Smooth muscle cell (in vitro differentiated cells): ENCODE data around the gene ENOX1. TPM values are rescaled to one million over a fixed set of nuclear protein-coding genes. Genes with fewer than 3 reads are reported as not detected.

ENCODE experiments used
- DNase-seq: peaks from one replicate; lab custom pipeline; 2025; ENCODE audit not compliant: unreplicated experiment; lab: John Stamatoyannopoulos, UW
- H2AFZ ChIP-seq: fragments of 200-600 bp; sonication (generic); 2 replicates; pipeline ENCODE4 v1.6.0; 2016; ENCODE audit warnings: antibody characterized with exemption, low read depth, mild to moderate bottlenecking
- H3F3A ChIP-seq: fragments of 200-600 bp; sonication (generic); 2 replicates; pipeline ENCODE4 v1.6.0; 2017; ENCODE audit warnings: antibody characterized with exemption, low read depth
- H3K27ac ChIP-seq: fragments of 200-600 bp; sonication (generic); 2 replicates; pipeline ENCODE4 v1.5.1; 2016; ENCODE audit warnings: low read depth, mild to moderate bottlenecking
- H3K27me3 ChIP-seq: fragments of 200-600 bp; sonication (generic); 2 replicates; pipeline ENCODE4 v1.6.1; 2016; ENCODE audit warnings: low read depth, mild to moderate bottlenecking
- H3K36me3 ChIP-seq: fragments of 200-600 bp; sonication (generic); 2 replicates; pipeline ENCODE4 v1.5.1; 2016; ENCODE audit warnings: low read depth
- H3K4me1 ChIP-seq: fragments of 200-600 bp; sonication (generic); 2 replicates; pipeline ENCODE4 v1.5.1; 2016; ENCODE audit warnings: low read depth
- H3K4me2 ChIP-seq: fragments of 200-600 bp; sonication (generic); 2 replicates; pipeline ENCODE4 v1.6.0; 2016; ENCODE audit warnings: mild to moderate bottlenecking
- H3K4me3 ChIP-seq: fragments of 200-600 bp; sonication (generic); 2 replicates; pipeline ENCODE4 v1.5.1; 2016; ENCODE audit warnings: mild to moderate bottlenecking
- H3K79me2 ChIP-seq: fragments of 200-600 bp; sonication (generic); 2 replicates; pipeline ENCODE4 v1.6.0; 2016; ENCODE audit warnings: low read depth, mild to moderate bottlenecking
- H3K9ac ChIP-seq: fragments of 200-600 bp; sonication (generic); 2 replicates; pipeline ENCODE4 v1.6.0; 2016; ENCODE audit warnings: low read depth
- H3K9me3 ChIP-seq: fragments of 200-600 bp; sonication (generic); replicated peaks from 2 replicates; pipeline ENCODE4 v1.5.1; 2016; ENCODE audit warnings: low read depth
- H4K20me1 ChIP-seq: fragments of 200-600 bp; sonication (generic); 2 replicates; pipeline ENCODE4 v1.6.0; 2016; ENCODE audit warnings: low read depth
- WGBS: methylation state at CpG from one replicate; pipeline ENCODE4 v1.1.7; 2016; ENCODE audit warnings: low lambda C conversion rate; 5-methylcytosine and 5-hydroxymethylcytosine counted together
- polyA plus RNA-seq: library from polyadenylated mRNA; unstranded; fragments of >200 nt; fragmentation: Nextera tagmentation; extraction: Ambion mirVana; gene quantifications from 2 replicates; pipeline ENCODE4 v1.2.1, GENCODE V29; 2016
- total RNA-seq: library from RNA; depleted of rRNA; stranded (reverse); fragments of >200 nt; gene quantifications from 2 replicates; pipeline ENCODE4 v1.2.3, GENCODE V29; 2014
- TF ChIP-seq, protein P1 (sequence below): fragments of 200-600 bp; sonication (generic); IDR thresholded peaks from 2 replicates; pipeline ENCODE4 v1.5.1; 2017; ENCODE audit warnings: borderline replicate concordance, mild to moderate bottlenecking, antibody characterized with exemption; ENCODE audit not compliant: insufficient read depth, poor library complexity, severe bottlenecking

Gene ENOX1
- total and polyA plus RNA-seq, 2 experiments from 2014 or later, result 1.9 to 2.6 TPM

DNA sequence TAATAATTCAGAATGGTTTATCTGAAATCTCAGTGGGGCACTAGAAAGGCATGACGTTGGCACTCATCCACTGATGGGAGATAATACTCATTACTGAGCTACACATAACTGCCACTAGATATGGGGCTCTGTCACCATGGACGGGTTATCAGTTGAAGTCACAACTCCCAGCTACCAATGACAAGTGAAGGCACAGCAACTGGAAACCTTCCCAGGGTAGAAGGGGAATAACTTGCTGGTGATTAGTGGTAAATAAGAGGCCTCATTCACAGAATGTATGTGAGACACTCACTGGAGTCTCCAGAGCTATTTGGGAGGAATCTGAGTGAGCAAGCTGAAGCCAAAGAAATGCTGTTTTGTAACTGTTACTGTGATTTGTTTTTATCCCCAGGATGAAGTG is 249.6 kb downstream of the ENOX1 start:
- Histone ChIP-seq H3K79me2 (no peaks in the 10 kb centered on the region), H3K9ac (no peak overlapping the region), H2AFZ (no peak overlapping the region), H3F3A (no peaks in the 10 kb centered on the region), H4K20me1 (no peaks in the 10 kb centered on the region), H3K4me3 (no peak overlapping the region), H3K4me2 (peak overlapping the region; percentile 1), H3K27ac (peak overlapping the region; percentile 1), H3K27me3 (no peaks in the 10 kb centered on the region), H3K4me1 (no peaks in the 10 kb centered on the region), H3K36me3 (no peaks in the 10 kb centered on the region), H3K9me3 (peaks cover 8% of the 10 kb centered on the region)
- TF ChIP-seq, protein P1, sequence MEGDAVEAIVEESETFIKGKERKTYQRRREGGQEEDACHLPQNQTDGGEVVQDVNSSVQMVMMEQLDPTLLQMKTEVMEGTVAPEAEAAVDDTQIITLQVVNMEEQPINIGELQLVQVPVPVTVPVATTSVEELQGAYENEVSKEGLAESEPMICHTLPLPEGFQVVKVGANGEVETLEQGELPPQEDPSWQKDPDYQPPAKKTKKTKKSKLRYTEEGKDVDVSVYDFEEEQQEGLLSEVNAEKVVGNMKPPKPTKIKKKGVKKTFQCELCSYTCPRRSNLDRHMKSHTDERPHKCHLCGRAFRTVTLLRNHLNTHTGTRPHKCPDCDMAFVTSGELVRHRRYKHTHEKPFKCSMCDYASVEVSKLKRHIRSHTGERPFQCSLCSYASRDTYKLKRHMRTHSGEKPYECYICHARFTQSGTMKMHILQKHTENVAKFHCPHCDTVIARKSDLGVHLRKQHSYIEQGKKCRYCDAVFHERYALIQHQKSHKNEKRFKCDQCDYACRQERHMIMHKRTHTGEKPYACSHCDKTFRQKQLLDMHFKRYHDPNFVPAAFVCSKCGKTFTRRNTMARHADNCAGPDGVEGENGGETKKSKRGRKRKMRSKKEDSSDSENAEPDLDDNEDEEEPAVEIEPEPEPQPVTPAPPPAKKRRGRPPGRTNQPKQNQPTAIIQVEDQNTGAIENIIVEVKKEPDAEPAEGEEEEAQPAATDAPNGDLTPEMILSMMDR, result no peak
- 32% methylated on average over 2 of the region's 2 CpGs for WGBS
- no peak for DNase-seq

DNA sequence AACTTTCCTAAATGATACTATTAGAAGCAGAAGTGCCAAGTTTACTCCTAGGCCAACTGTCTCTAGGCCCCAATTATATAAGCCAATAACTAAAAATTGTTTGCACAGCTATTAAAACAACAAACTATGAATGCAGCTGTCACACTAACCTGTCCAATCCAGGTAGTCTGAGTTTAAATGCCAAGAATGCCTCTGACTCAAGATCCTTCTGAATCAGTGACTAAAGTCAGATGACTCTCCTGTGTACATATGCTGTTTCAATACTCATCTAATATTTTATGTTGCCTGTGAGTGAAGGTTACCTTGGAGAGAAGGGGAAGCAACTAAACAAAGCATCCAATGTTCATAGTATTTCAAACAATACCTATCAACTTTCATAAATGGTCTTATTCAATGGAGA is 257.0 kb downstream of the ENOX1 start:
- Histone ChIP-seq H3F3A (no peaks in the 10 kb centered on the region), H3K9ac (no peak overlapping the region), H3K4me1 (no peaks in the 10 kb centered on the region), H3K27me3 (no peaks in the 10 kb centered on the region), H3K9me3 (no peaks in the 10 kb centered on the region), H3K4me2 (no peak overlapping the region), H3K4me3 (no peak overlapping the region), H3K27ac (no peak overlapping the region), H4K20me1 (no peaks in the 10 kb centered on the region), H2AFZ (no peak overlapping the region), H3K36me3 (no peaks in the 10 kb centered on the region), H3K79me2 (no peaks in the 10 kb centered on the region)
- TF ChIP-seq, protein P1, result no peak
- DNase-seq, result no peak

DNA sequence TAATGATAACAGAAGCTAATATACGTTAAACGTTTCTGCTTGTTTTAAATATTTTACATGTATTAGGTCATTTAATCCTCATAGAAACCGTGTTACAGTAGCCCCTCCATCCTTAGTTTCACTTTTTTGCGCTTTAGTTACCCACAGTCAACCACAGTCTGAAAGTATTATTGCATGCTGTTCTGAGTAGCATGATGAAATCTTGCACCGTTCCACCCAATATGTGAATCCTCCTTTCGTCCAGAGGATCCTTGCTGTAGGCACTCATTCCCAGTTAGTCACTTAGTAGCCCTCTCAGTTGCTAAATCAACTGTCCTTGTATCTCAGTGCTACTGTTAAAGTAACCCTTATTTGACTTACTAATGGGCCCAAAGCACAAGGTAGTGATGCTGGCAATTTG is 257.8 kb downstream of the ENOX1 start:
- Histone ChIP-seq H3F3A (no peaks in the 10 kb centered on the region), H3K27me3 (no peaks in the 10 kb centered on the region), H3K9ac (no peak overlapping the region), H3K79me2 (no peaks in the 10 kb centered on the region), H4K20me1 (no peaks in the 10 kb centered on the region), H3K27ac (no peak overlapping the region), H2AFZ (no peak overlapping the region), H3K36me3 (no peaks in the 10 kb centered on the region), H3K4me2 (peak overlapping the region; percentile 13), H3K4me3 (no peak overlapping the region), H3K9me3 (no peaks in the 10 kb centered on the region), H3K4me1 (no peaks in the 10 kb centered on the region)
- TF ChIP-seq, protein P1, result no peak
- WGBS, result 65% methylated on average over 6 of the region's 6 CpGs
- no peak for DNase-seq

DNA sequence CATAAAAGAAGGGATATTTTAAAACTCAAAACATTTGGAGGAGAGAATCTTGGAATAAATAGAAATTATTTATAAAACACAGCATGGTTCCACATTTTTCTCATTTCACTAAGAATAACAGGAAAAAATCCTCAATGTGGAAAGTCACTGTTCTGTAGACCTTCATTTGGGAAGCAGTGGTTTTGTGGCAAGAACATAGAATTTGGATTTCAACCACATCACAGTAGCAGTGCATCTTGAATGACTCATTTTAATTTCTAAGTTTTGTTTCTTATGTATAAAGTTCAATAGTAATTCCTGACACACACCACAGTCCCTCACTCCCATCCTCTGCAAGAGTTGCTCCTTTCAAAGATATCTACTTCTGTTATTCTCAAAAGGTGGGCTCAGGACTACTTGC is 264.0 kb downstream of the ENOX1 start:
- Histone ChIP-seq H3K27ac (peak overlapping the region; percentile 17), H3K4me1 (no peaks in the 10 kb centered on the region), H4K20me1 (no peaks in the 10 kb centered on the region), H3K27me3 (no peaks in the 10 kb centered on the region), H3K36me3 (no peaks in the 10 kb centered on the region), H3K9me3 (no peaks in the 10 kb centered on the region), H3K4me2 (peak overlapping the region; percentile 48), H3K9ac (no peak overlapping the region), H3K79me2 (no peaks in the 10 kb centered on the region), H3F3A (no peaks in the 10 kb centered on the region), H2AFZ (no peak overlapping the region), H3K4me3 (no peak overlapping the region)
- TF ChIP-seq, protein P1, result no peak
- no peak for DNase-seq
